ENCODE data around the gene ENTREP1.

The ENTREP1 gene, protein sequence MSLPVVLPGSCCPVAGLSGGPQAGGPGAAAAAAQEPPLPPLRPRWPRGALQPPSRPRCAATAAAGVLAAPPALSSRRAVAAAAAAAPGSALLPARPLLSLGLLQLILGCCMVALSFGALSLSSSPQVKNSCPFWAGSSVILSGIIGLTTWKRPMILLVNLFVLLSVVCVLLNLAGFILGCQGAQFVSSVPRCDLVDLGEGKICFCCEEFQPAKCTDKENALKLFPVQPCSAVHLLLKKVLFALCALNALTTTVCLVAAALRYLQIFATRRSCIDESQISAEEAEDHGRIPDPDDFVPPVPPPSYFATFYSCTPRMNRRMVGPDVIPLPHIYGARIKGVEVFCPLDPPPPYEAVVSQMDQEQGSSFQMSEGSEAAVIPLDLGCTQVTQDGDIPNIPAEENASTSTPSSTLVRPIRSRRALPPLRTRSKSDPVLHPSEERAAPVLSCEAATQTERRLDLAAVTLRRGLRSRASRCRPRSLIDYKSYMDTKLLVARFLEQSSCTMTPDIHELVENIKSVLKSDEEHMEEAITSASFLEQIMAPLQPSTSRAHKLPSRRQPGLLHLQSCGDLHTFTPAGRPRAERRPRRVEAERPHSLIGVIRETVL

GRCh38 chr9:69324549-69325401 lies at the start of gene ENTREP1:
Gene ENTREP1 (plus strand): TSS chr9:69325215. CDS start chr9:69325310, 95 bp downstream.
- Histone ChIP-seq H3K4me3 (ENCODE audit: insufficient read depth, low read length, poor library complexity, severe bottlenecking) (no peak within 1 kb of the TSS), H3F3A (ENCODE audit: insufficient read depth) (no peaks in the 10 kb centered on the region), H3K36me3 (ENCODE audit: low read length) (no peaks in the 10 kb centered on the region), H3K9me3 (ENCODE audit: insufficient read depth, low read length) (no peaks in the 10 kb centered on the region), H3K9ac (ENCODE audit: low read length) (no peak within 1 kb of the TSS), H3K79me2 (ENCODE audit: insufficient read depth, low read length) (no peaks in the 10 kb centered on the region), H3K27me3 (ENCODE audit: low read length) (no peaks in the 10 kb centered on the region), H3K4me2 (ENCODE audit: low read depth, low read length, poor library complexity, severe bottlenecking) (no peak within 1 kb of the TSS), H2AFZ (ENCODE audit: low read depth, low read length, severe bottlenecking) (no peak within 1 kb of the TSS), H4K20me1 (ENCODE audit: low read depth, low read length) (no peaks in the 10 kb centered on the region), H3K27ac (ENCODE audit: low read depth, low read length) (no peak within 1 kb of the TSS), H3K9me2 (replicated peaks; ENCODE audit: insufficient read depth, low read length) (no peaks in the 10 kb centered on the region)
- TF ChIP-seq CTCF (IDR thresholded peaks at IDR 0.05; ENCODE audit: insufficient read depth, low read length, poor library complexity, severe bottlenecking) (no peak), EZH2phosphoT487 (conservative IDR thresholded peaks at IDR 0.05; ENCODE audit: low read length) (no peak)

DNA sequence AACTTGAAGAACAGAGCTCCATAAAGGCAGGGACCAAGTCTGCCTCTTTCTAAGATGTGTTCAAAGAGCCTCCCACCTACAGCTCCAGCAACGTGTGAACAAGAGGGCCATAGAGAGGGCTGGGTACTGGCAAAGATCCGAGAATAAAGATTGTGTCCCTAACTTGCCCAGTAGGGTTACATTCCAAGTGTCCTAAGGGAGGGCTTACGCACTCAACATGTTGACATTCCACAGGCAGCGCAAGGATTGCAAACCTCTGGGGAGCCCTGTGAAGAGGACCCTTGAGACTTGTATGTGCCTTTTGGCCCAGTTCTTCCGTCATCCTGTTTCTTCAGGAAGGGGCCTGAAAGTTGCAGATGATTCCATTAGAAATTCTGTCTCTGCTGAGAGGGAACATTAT lies 48.2 kb upstream of the ENTREP1 start:
- H3K9ac ChIP-seq (ENCODE audit: low read length): no peak overlapping the region
- no peaks in the 10 kb centered on the region for H4K20me1 ChIP-seq (ENCODE audit: low read depth, low read length)
- no peak overlapping the region for H3K4me3 ChIP-seq (ENCODE audit: insufficient read depth, low read length, poor library complexity, severe bottlenecking)
- H3K27ac ChIP-seq (ENCODE audit: low read depth, low read length): no peak overlapping the region
- no peaks in the 10 kb centered on the region for H3K27me3 ChIP-seq (ENCODE audit: low read length)
- no peaks in the 10 kb centered on the region for H3K79me2 ChIP-seq (ENCODE audit: insufficient read depth, low read length)
- H2AFZ ChIP-seq (ENCODE audit: low read depth, low read length, severe bottlenecking): no peak overlapping the region
- TF ChIP-seq EZH2phosphoT487 (conservative IDR thresholded peaks at IDR 0.05; ENCODE audit: low read length): no peak
- no peaks in the 10 kb centered on the region for H3K9me3 ChIP-seq (ENCODE audit: insufficient read depth, low read length)
- H3F3A ChIP-seq (ENCODE audit: insufficient read depth): no peaks in the 10 kb centered on the region
- no peaks in the 10 kb centered on the region for H3K9me2 ChIP-seq (replicated peaks; ENCODE audit: insufficient read depth, low read length)
- no peaks in the 10 kb centered on the region for H3K36me3 ChIP-seq (ENCODE audit: low read length)
- no peak overlapping the region for H3K4me2 ChIP-seq (ENCODE audit: low read depth, low read length, poor library complexity, severe bottlenecking)

GRCh38 chr9:69279084-69279731 lies 45.8 kb upstream of the ENTREP1 start:
- Histone ChIP-seq H3K4me2 (ENCODE audit: low read depth, low read length, poor library complexity, severe bottlenecking) (no peak overlapping the region), H3K4me3 (ENCODE audit: insufficient read depth, low read length, poor library complexity, severe bottlenecking) (no peak overlapping the region), H3K27me3 (ENCODE audit: low read length) (no peaks in the 10 kb centered on the region), H4K20me1 (ENCODE audit: low read depth, low read length) (no peaks in the 10 kb centered on the region), H3K79me2 (ENCODE audit: insufficient read depth, low read length) (no peaks in the 10 kb centered on the region), H2AFZ (ENCODE audit: low read depth, low read length, severe bottlenecking) (no peak overlapping the region), H3K9me2 (replicated peaks; ENCODE audit: insufficient read depth, low read length) (no peaks in the 10 kb centered on the region), H3K36me3 (ENCODE audit: low read length) (no peaks in the 10 kb centered on the region), H3K27ac (ENCODE audit: low read depth, low read length) (no peak overlapping the region), H3K9me3 (ENCODE audit: insufficient read depth, low read length) (no peaks in the 10 kb centered on the region), H3K9ac (ENCODE audit: low read length) (no peak overlapping the region), H3F3A (ENCODE audit: insufficient read depth) (no peaks in the 10 kb centered on the region)
- TF ChIP-seq EZH2phosphoT487 (conservative IDR thresholded peaks at IDR 0.05; ENCODE audit: low read length): no peak
- no peak for TF ChIP-seq CTCF (IDR thresholded peaks at IDR 0.05; ENCODE audit: insufficient read depth, low read length, poor library complexity, severe bottlenecking)
